DND-41 (cell line): ENCODE results near the gene ITPR2.
A peak's percentile ranks its signal among the peaks of the same experiment; 100 is the strongest.

Source experiments
- ATAC-seq: fragments of 200-7000 bp; cut with Tn5 transposase; 3 replicates; pipeline ENCODE4 v1.9.1; 2021; ENCODE audit warnings: low read depth; ENCODE audit not compliant: insufficient read depth
- DNase-seq: peaks from one replicate; pipeline ENCODE4 v3.0.0-alpha.2; 2020
- H2AFZ ChIP-seq: 2 replicates; pipeline ENCODE4 v1.6.0; 2012; ENCODE audit warnings: low read depth, low read length
- H3K27ac ChIP-seq: 2 replicates; pipeline ENCODE4 v1.5.1; 2012; ENCODE audit warnings: low read length, inconsistent platforms
- H3K27me3 ChIP-seq: fragments of 200-600 bp; sonication (generic); 2 replicates; pipeline ENCODE4 v1.6.0; 2012; ENCODE audit warnings: low read length, mild to moderate bottlenecking, inconsistent platforms; ENCODE audit not compliant: insufficient read depth, poor library complexity
- H3K36me3 ChIP-seq: 2 replicates; pipeline ENCODE4 v1.5.1; 2012; ENCODE audit warnings: low read length, inconsistent platforms; ENCODE audit not compliant: insufficient read depth
- H3K4me1 ChIP-seq: 2 replicates; pipeline ENCODE4 v1.5.1; 2012; ENCODE audit warnings: mild to moderate bottlenecking, low read length; ENCODE audit not compliant: insufficient read depth
- H3K4me2 ChIP-seq: 2 replicates; pipeline ENCODE4 v1.6.0; 2012; ENCODE audit warnings: mild to moderate bottlenecking, moderate library complexity, low read length, inconsistent platforms; ENCODE audit not compliant: insufficient read depth
- H3K4me3 ChIP-seq, 2 experiments: fragments of 200-600 bp in 1 of 2; shearing (Covaris generic) in 1 of 2; 2 replicates each; pipeline ENCODE4 v1.5.1; 2012 to 2016; ENCODE audit warnings: inconsistent platforms in 2 of 2, low read length in 2 of 2, mild to moderate bottlenecking in 2 of 2, low read depth in 1 of 2, moderate library complexity in 1 of 2
- H3K79me2 ChIP-seq: 2 replicates; pipeline ENCODE4 v1.6.0; 2012; ENCODE audit warnings: low read length, inconsistent platforms; ENCODE audit not compliant: insufficient read depth
- H3K9ac ChIP-seq: 2 replicates; pipeline ENCODE4 v1.6.0; 2012; ENCODE audit warnings: low read depth, mild to moderate bottlenecking, inconsistent platforms, low read length, moderate library complexity
- H3K9me3 ChIP-seq: 2 replicates; pipeline ENCODE4 v1.5.1; 2012; ENCODE audit warnings: low read length, moderate library complexity, mild to moderate bottlenecking, inconsistent platforms; ENCODE audit not compliant: insufficient read depth, severe bottlenecking
- H4K20me1 ChIP-seq: 2 replicates; pipeline ENCODE4 v1.6.0; 2012; ENCODE audit warnings: low read length; ENCODE audit not compliant: insufficient read depth
- EZH2 ChIP-seq: IDR thresholded peaks from 3 replicates; pipeline ENCODE4 v1.6.1; 2012; ENCODE audit warnings: borderline replicate concordance, low read depth, mild to moderate bottlenecking, moderate library complexity, low read length, inconsistent platforms; ENCODE audit not compliant: severe bottlenecking
- TF ChIP-seq, protein P1 (sequence below): IDR thresholded peaks from 2 replicates; pipeline ENCODE4 v1.5.1; 2012; ENCODE audit warnings: borderline replicate concordance, low read length, moderate library complexity, mild to moderate bottlenecking; ENCODE audit not compliant: poor library complexity, severe bottlenecking; ENCODE audit errors: extremely low read depth

ITPR2 gene

DNA sequence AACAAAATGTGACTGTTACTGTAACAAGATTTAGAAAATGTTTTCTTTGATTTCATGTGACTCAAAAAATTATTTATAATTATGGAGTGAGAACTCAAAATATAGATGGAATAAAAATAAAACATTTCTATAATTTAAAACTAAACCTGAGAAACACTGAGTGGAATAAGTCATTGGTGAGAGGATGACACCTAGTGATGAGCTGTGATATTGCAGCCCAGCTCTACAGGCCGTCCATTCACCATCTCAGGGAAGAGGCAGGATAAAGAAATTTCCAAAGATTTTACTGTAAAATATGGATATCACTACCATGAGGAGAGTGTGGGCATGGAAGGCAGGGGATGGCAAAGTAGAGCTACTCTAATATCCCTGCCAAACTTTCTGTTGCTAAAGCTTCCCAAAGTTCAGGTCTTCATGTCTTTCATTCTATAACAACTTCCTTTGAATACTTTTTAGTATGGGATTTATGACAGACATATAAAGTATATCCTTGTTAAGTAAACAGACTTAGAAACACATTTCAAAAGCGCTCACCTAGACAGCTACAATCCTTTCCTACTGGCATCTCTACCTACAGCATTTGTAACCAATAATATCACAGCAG, 308.0 kb downstream of the ITPR2 start:
- Histone ChIP-seq H3K9me3 (peaks cover 4% of the 10 kb centered on the region), H3K27me3 (no peaks in the 10 kb centered on the region), H3K4me2 (no peak overlapping the region), H3K79me2 (no peaks in the 10 kb centered on the region), H3K36me3 (peaks cover 6% of the 10 kb centered on the region; the same call in 1 of the 2 replicates), H3K27ac (no peak overlapping the region), H3K4me1 (no peaks in the 10 kb centered on the region), H4K20me1 (no peaks in the 10 kb centered on the region), H3K9ac (no peak overlapping the region), H3K4me3 (no peak overlapping the region), H2AFZ (no peak overlapping the region)
- peak; percentile 34 for DNase-seq
- TF ChIP-seq, protein P1, sequence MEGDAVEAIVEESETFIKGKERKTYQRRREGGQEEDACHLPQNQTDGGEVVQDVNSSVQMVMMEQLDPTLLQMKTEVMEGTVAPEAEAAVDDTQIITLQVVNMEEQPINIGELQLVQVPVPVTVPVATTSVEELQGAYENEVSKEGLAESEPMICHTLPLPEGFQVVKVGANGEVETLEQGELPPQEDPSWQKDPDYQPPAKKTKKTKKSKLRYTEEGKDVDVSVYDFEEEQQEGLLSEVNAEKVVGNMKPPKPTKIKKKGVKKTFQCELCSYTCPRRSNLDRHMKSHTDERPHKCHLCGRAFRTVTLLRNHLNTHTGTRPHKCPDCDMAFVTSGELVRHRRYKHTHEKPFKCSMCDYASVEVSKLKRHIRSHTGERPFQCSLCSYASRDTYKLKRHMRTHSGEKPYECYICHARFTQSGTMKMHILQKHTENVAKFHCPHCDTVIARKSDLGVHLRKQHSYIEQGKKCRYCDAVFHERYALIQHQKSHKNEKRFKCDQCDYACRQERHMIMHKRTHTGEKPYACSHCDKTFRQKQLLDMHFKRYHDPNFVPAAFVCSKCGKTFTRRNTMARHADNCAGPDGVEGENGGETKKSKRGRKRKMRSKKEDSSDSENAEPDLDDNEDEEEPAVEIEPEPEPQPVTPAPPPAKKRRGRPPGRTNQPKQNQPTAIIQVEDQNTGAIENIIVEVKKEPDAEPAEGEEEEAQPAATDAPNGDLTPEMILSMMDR: peak; percentile 81
- TF ChIP-seq EZH2: no peak
- 0 out of 3 replicates have a peak, but pooled peaks have one; percentile 42 for ATAC-seq

DNA sequence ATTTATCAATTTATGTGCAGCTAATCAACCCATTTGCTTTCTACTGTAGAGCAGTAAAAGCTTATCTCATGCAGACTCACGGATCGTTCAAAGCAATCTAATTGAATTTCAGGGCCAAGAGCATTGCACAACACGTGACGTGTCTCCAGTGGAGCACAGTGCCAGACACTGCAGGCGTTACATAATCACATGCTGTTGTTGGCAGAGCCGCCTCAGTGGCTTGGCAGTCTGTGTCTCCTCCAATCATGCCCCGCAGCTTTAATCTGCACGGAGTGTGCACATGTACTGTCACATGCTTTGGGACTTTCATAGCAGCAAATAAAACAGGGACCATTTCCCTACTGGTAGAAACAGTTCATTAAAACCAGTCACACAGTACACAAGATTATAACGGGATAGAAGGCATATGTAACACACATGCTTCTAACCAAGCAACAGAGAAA, 309.3 kb downstream of the ITPR2 start:
- no peak for DNase-seq
- H3K4me2 ChIP-seq: no peak overlapping the region

DNA sequence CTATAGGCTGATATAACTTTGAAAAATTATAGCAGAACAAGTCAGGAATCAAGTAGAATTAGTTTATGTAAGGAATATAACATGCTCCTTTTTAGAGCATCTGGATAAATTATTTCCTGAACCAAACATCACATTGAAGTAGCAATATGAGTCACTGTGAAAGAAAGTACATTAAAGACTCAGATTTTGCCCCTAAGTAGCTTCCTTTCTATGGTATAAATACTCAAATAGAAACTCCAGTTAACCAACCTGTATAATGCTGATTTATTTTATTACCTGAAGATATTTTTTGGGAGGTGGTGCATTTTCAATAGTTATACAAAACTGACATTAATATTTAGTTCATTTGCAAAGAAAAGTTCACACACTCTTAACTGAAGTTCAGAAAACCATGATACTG, 312.1 kb downstream of the ITPR2 start:
- no peak for ATAC-seq
- no peak overlapping the region for H3K4me2 ChIP-seq

More for the DNA sequence above, 309.3 kb downstream of the ITPR2 start:
- no peaks in the 10 kb centered on the region for H3K27me3 ChIP-seq
- no peak overlapping the region for H3K27ac ChIP-seq
- no peak overlapping the region for H2AFZ ChIP-seq
- no peaks in the 10 kb centered on the region for H3K79me2 ChIP-seq
- peaks cover 6% of the 10 kb centered on the region; the same call in 1 of the 2 replicates for H3K36me3 ChIP-seq
- ATAC-seq: no peak
- peaks cover 4% of the 10 kb centered on the region for H3K9me3 ChIP-seq
- H3K4me1 ChIP-seq: no peaks in the 10 kb centered on the region
- TF ChIP-seq, protein P1: no peak
- TF ChIP-seq EZH2: no peak
- H3K9ac ChIP-seq: no peak overlapping the region
- no peaks in the 10 kb centered on the region for H4K20me1 ChIP-seq
- H3K4me3 ChIP-seq: no peak overlapping the region

More for the DNA sequence above, 312.1 kb downstream of the ITPR2 start:
- H3K27me3 ChIP-seq: no peaks in the 10 kb centered on the region
- H3K36me3 ChIP-seq: peaks cover 6% of the 10 kb centered on the region; the same call in 1 of the 2 replicates
- no peak overlapping the region for H3K27ac ChIP-seq
- H3K9ac ChIP-seq: no peak overlapping the region
- no peaks in the 10 kb centered on the region for H3K79me2 ChIP-seq
- H2AFZ ChIP-seq: no peak overlapping the region
- TF ChIP-seq, protein P1: no peak
- TF ChIP-seq EZH2: no peak
- no peak for DNase-seq
- no peak overlapping the region for H3K4me3 ChIP-seq
- peaks cover 4% of the 10 kb centered on the region for H3K9me3 ChIP-seq
- no peaks in the 10 kb centered on the region for H4K20me1 ChIP-seq
- no peaks in the 10 kb centered on the region for H3K4me1 ChIP-seq
